ENCODE results near the gene PALLD.

DNA sequence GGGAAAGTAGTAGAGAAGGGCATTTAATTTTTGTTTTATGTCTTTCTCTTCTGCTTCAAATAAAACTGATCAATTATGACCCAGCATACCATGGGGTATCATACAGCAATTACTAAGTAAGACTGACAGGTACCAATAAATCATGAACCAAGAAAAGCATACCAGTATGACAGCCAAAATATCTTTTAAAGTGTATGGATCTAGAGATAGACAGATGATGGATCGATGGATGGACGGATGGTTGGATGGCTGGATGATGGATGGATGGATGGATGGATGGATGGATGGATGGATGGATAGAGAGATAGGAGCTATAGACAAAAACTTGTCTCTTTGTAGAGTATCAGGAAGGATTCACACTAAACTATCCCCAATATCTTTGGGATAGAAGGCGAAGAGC lies 18.0 kb upstream of the PALLD start:
- TF ChIP-seq, protein P1, sequence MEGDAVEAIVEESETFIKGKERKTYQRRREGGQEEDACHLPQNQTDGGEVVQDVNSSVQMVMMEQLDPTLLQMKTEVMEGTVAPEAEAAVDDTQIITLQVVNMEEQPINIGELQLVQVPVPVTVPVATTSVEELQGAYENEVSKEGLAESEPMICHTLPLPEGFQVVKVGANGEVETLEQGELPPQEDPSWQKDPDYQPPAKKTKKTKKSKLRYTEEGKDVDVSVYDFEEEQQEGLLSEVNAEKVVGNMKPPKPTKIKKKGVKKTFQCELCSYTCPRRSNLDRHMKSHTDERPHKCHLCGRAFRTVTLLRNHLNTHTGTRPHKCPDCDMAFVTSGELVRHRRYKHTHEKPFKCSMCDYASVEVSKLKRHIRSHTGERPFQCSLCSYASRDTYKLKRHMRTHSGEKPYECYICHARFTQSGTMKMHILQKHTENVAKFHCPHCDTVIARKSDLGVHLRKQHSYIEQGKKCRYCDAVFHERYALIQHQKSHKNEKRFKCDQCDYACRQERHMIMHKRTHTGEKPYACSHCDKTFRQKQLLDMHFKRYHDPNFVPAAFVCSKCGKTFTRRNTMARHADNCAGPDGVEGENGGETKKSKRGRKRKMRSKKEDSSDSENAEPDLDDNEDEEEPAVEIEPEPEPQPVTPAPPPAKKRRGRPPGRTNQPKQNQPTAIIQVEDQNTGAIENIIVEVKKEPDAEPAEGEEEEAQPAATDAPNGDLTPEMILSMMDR (tag by site-specific recombination; IDR thresholded peaks at IDR 0.05) = no peak
- TF ChIP-seq, protein P2, sequence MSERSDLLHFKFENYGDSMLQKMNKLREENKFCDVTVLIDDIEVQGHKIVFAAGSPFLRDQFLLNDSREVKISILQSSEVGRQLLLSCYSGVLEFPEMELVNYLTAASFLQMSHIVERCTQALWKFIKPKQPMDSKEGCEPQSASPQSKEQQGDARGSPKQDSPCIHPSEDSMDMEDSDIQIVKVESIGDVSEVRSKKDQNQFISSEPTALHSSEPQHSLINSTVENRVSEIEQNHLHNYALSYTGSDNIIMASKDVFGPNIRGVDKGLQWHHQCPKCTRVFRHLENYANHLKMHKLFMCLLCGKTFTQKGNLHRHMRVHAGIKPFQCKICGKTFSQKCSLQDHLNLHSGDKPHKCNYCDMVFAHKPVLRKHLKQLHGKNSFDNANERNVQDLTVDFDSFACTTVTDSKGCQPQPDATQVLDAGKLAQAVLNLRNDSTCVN (tag by site-specific recombination; optimal IDR thresholded peaks at IDR 0.05) = no peak
- TF ChIP-seq ZNF837 (tag by site-specific recombination; IDR thresholded peaks at IDR 0.05) (no peak), KLF7 (tag by site-specific recombination; IDR thresholded peaks at IDR 0.05; ENCODE audit: borderline replicate concordance) (no peak), YY2 (tag by site-specific recombination; IDR thresholded peaks at IDR 0.05) (no peak), ZNF747 (tag by site-specific recombination; IDR thresholded peaks at IDR 0.05) (no peak), ZBTB1 (tag by site-specific recombination; IDR thresholded peaks at IDR 0.05) (no peak), ZNF175 (tag by site-specific recombination; IDR thresholded peaks at IDR 0.05) (no peak), YY1 (tag by site-specific recombination; IDR thresholded peaks at IDR 0.05) (no peak), KLF16 (tag by site-specific recombination; IDR thresholded peaks at IDR 0.05) (no peak)
- TF ChIP-seq, protein P3, sequence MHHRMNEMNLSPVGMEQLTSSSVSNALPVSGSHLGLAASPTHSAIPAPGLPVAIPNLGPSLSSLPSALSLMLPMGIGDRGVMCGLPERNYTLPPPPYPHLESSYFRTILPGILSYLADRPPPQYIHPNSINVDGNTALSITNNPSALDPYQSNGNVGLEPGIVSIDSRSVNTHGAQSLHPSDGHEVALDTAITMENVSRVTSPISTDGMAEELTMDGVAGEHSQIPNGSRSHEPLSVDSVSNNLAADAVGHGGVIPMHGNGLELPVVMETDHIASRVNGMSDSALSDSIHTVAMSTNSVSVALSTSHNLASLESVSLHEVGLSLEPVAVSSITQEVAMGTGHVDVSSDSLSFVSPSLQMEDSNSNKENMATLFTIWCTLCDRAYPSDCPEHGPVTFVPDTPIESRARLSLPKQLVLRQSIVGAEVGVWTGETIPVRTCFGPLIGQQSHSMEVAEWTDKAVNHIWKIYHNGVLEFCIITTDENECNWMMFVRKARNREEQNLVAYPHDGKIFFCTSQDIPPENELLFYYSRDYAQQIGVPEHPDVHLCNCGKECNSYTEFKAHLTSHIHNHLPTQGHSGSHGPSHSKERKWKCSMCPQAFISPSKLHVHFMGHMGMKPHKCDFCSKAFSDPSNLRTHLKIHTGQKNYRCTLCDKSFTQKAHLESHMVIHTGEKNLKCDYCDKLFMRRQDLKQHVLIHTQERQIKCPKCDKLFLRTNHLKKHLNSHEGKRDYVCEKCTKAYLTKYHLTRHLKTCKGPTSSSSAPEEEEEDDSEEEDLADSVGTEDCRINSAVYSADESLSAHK (tag by site-specific recombination; IDR thresholded peaks at IDR 0.05) = no peak
- TF ChIP-seq, protein P4, sequence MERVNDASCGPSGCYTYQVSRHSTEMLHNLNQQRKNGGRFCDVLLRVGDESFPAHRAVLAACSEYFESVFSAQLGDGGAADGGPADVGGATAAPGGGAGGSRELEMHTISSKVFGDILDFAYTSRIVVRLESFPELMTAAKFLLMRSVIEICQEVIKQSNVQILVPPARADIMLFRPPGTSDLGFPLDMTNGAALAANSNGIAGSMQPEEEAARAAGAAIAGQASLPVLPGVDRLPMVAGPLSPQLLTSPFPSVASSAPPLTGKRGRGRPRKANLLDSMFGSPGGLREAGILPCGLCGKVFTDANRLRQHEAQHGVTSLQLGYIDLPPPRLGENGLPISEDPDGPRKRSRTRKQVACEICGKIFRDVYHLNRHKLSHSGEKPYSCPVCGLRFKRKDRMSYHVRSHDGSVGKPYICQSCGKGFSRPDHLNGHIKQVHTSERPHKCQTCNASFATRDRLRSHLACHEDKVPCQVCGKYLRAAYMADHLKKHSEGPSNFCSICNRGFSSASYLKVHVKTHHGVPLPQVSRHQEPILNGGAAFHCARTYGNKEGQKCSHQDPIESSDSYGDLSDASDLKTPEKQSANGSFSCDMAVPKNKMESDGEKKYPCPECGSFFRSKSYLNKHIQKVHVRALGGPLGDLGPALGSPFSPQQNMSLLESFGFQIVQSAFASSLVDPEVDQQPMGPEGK (tag by site-specific recombination; IDR thresholded peaks at IDR 0.05) = no peak

All from HEK293 (cell line).